HFF-Myc (cell line): ENCODE measurements around the gene RPL27A.
A peak's percentile ranks its signal among the peaks of the same experiment; 100 is the strongest.

Experiments
- DNase-seq: peaks from one replicate; pipeline ENCODE4 v3.0.0-alpha.2; 2011; ENCODE audit warnings: low read depth; ENCODE audit errors: extremely low read depth
- H3K4me3 ChIP-seq: replicated peaks from 2 replicates; pipeline ENCODE4 v1.5.1; 2011; ENCODE audit warnings: low read depth, mild to moderate bottlenecking, control low read depth, low read length
- CTCF ChIP-seq: IDR thresholded peaks from 2 replicates; pipeline ENCODE4 v1.5.1; 2012; ENCODE audit warnings: mild to moderate bottlenecking, low read depth, low read length, control low read depth; ENCODE audit errors: missing control alignments

Gene RPL27A

GRCh38 chr11:8713760-8714454, 31.3 kb downstream of the RPL27A start:
- no peak for DNase-seq
- H3K4me3 ChIP-seq = no peak overlapping the region
- TF ChIP-seq CTCF = no peak

- DNase-seq = no peak
- TF ChIP-seq CTCF = no peak
- no peak overlapping the region for H3K4me3 ChIP-seq
These were observed 32.1 kb downstream of the RPL27A start for GRCh38 chr11:8714622-8715225.

- no peak overlapping the region for H3K4me3 ChIP-seq
- DNase-seq = no peak
- TF ChIP-seq CTCF = no peak
These were observed 32.9 kb downstream of the RPL27A start for GRCh38 chr11:8715501-8715900.

- peak overlapping the region; percentile 23 for H3K4me3 ChIP-seq
- no peak for DNase-seq
- no peak for TF ChIP-seq CTCF
These were observed 34.9 kb downstream of the RPL27A start for GRCh38 chr11:8717544-8717875.

- DNase-seq = peak; percentile 77
- no peak for TF ChIP-seq CTCF
- peak overlapping the region; percentile 33 for H3K4me3 ChIP-seq
These were observed 35.5 kb downstream of the RPL27A start for GRCh38 chr11:8717876-8718753.

- no peak for TF ChIP-seq CTCF
- peak; percentile 97 for DNase-seq
- H3K4me3 ChIP-seq = peak overlapping the region; percentile 33
These were observed 36.6 kb downstream of the RPL27A start for GRCh38 chr11:8719211-8719649.
